ENCODE data around the gene TTC39C. TPM values are rescaled to one million over a fixed set of nuclear protein-coding genes. Genes with fewer than 3 reads are reported as not detected.
"Not testable (repeated sequence)": the region's sequence is repeated elsewhere in the genome, so short reads cannot be mapped to it uniquely, and the experiment has no call there.

TTC39C gene
- total and polyA plus RNA-seq, 3 experiments from 2014 or later: 57.4 to 80.2 (median 59.5) TPM

- peaks cover 5 to 90% (median 30%) of the 10 kb centered on the region in 3 donors for H3K36me3 Mint-ChIP-seq
Measured at GRCh38 chr18:24068945-24069693, 54.6 kb downstream of the TTC39C start.

GRCh38 chr18:24071029-24071428, 56.5 kb downstream of the TTC39C start:
- Mint-ChIP-seq H3K9me3 (no peaks in the 10 kb centered on the region), H3K27ac (no peak overlapping the region), H3K4me1 (peaks cover 37 to 76% (median 64%) of the 10 kb centered on the region in 3 donors), H3K36me3 (peaks cover 12 to 88% (median 33%) of the 10 kb centered on the region in 3 donors), H3K27me3 (no peaks in the 10 kb centered on the region), H3K4me3 (no peak overlapping the region)
- Histone ChIP-seq H3K27ac (ENCODE audit: low read depth, low read length) (no peak overlapping the region), H3K9me3 (ENCODE audit: low read length) (no peaks in the 10 kb centered on the region), H3K27me3 (ENCODE audit: insufficient read depth, low read length, poor library complexity, severe bottlenecking) (no peaks in the 10 kb centered on the region), H3K4me1 (ENCODE audit: insufficient read depth, low read length) (peaks cover 8% of the 10 kb centered on the region), H3K36me3 (ENCODE audit: insufficient read depth, low read length) (peaks cover 20% of the 10 kb centered on the region), H3K4me3 (ENCODE audit: low read length) (no peak overlapping the region)
- POLR2A ChIA-PET: no interaction called here
- CTCF ChIA-PET: interaction anchor here (1.2 kb wide), 1 partner anchor 11 kb away, joined by 3 read pairs; no protein-coding TSS in a partner anchor
- DNase-seq: no peak

More at GRCh38 chr18:24068945-24069693, 54.6 kb downstream of the TTC39C start:
- H3K27ac Mint-ChIP-seq: peak overlapping the region in 4 of 8 donors; percentile 9 to 42 (median 33)
- Histone ChIP-seq H3K36me3 (ENCODE audit: insufficient read depth, low read length) (peaks cover 17% of the 10 kb centered on the region), H3K4me1 (ENCODE audit: insufficient read depth, low read length) (no peaks in the 10 kb centered on the region), H3K9me3 (ENCODE audit: low read length) (no peaks in the 10 kb centered on the region), H3K27ac (ENCODE audit: low read depth, low read length) (no peak overlapping the region), H3K27me3 (ENCODE audit: insufficient read depth, low read length, poor library complexity, severe bottlenecking) (no peaks in the 10 kb centered on the region), H3K4me3 (ENCODE audit: low read length) (no peak overlapping the region)
- no peak for DNase-seq
- peaks cover 46 to 76% (median 65%) of the 10 kb centered on the region in 3 donors for H3K4me1 Mint-ChIP-seq
- H3K9me3 Mint-ChIP-seq: no peaks in the 10 kb centered on the region
- H3K4me3 Mint-ChIP-seq: no peak overlapping the region
- ChIA-PET POLR2A (no interaction called here), CTCF (no interaction called here)
- H3K27me3 Mint-ChIP-seq: no peaks in the 10 kb centered on the region

- H3K4me1 ChIP-seq (ENCODE audit: insufficient read depth, low read length): peaks cover 13% of the 10 kb centered on the region
Measured at GRCh38 chr18:24071779-24072178, 57.2 kb downstream of the TTC39C start.

GRCh38 chr18:24072743-24073142, 58.2 kb downstream of the TTC39C start:
- Histone ChIP-seq H3K4me3 (ENCODE audit: low read length) (no peak overlapping the region), H3K9me3 (ENCODE audit: low read length) (no peaks in the 10 kb centered on the region), H3K27me3 (ENCODE audit: insufficient read depth, low read length, poor library complexity, severe bottlenecking) (no peaks in the 10 kb centered on the region), H3K4me1 (ENCODE audit: insufficient read depth, low read length) (peaks cover 13% of the 10 kb centered on the region), H3K36me3 (ENCODE audit: insufficient read depth, low read length) (peaks cover 20% of the 10 kb centered on the region), H3K27ac (ENCODE audit: low read depth, low read length) (no peak overlapping the region)
- Mint-ChIP-seq H3K4me3 (no peak overlapping the region), H3K27me3 (no peaks in the 10 kb centered on the region), H3K4me1 (peaks cover 40 to 78% (median 68%) of the 10 kb centered on the region in 3 donors), H3K36me3 (peaks cover 12 to 87% (median 29%) of the 10 kb centered on the region in 3 donors), H3K27ac (peak overlapping the region in 5 of 8 donors; percentile 1 to 87 (median 26)), H3K9me3 (no peaks in the 10 kb centered on the region)
- ChIA-PET POLR2A (no interaction called here), CTCF (interaction anchor here (1.4 kb wide), 1 partner anchor 11 kb away, joined by 3 read pairs; no protein-coding TSS in a partner anchor)
- DNase-seq: no peak

More at GRCh38 chr18:24071779-24072178, 57.2 kb downstream of the TTC39C start:
- H3K27ac Mint-ChIP-seq: peak overlapping the region in 2 of 8 donors; percentile 6 to 21
- H3K9me3 ChIP-seq (ENCODE audit: low read length): no peaks in the 10 kb centered on the region
- H3K36me3 Mint-ChIP-seq: peaks cover 12 to 88% (median 33%) of the 10 kb centered on the region in 3 donors
- no peaks in the 10 kb centered on the region for H3K27me3 Mint-ChIP-seq
- no peaks in the 10 kb centered on the region for H3K9me3 Mint-ChIP-seq
- H3K4me1 Mint-ChIP-seq: peaks cover 38 to 77% (median 64%) of the 10 kb centered on the region in 3 donors
- ChIA-PET POLR2A (no interaction called here), CTCF (interaction anchor here (1.2 to 1.4 kb wide), 2 partner anchors 10 kb away, joined by 3 read pairs; no protein-coding TSS in a partner anchor)
- H3K4me3 Mint-ChIP-seq: no peak overlapping the region
- peaks cover 20% of the 10 kb centered on the region for H3K36me3 ChIP-seq (ENCODE audit: insufficient read depth, low read length)
- DNase-seq: no peak
- no peak overlapping the region for H3K4me3 ChIP-seq (ENCODE audit: low read length)
- no peak overlapping the region for H3K27ac ChIP-seq (ENCODE audit: low read depth, low read length)
- no peaks in the 10 kb centered on the region for H3K27me3 ChIP-seq (ENCODE audit: insufficient read depth, low read length, poor library complexity, severe bottlenecking)

- peaks cover 12 to 86% (median 26%) of the 10 kb centered on the region in 3 donors for H3K36me3 Mint-ChIP-seq
- Histone ChIP-seq H3K36me3 (ENCODE audit: insufficient read depth, low read length) (peaks cover 17% of the 10 kb centered on the region), H3K27me3 (ENCODE audit: insufficient read depth, low read length, poor library complexity, severe bottlenecking) (no peaks in the 10 kb centered on the region), H3K27ac (ENCODE audit: low read depth, low read length) (no peak overlapping the region), H3K4me1 (ENCODE audit: insufficient read depth, low read length) (peaks cover 13% of the 10 kb centered on the region), H3K4me3 (ENCODE audit: low read length) (no peak overlapping the region), H3K9me3 (ENCODE audit: low read length) (no peaks in the 10 kb centered on the region)
- H3K27ac Mint-ChIP-seq: peak overlapping the region in 2 of 8 donors; percentile 19 to 53
- H3K27me3 Mint-ChIP-seq: no peaks in the 10 kb centered on the region
- no peak for DNase-seq
- H3K9me3 Mint-ChIP-seq: no peaks in the 10 kb centered on the region
- H3K4me3 Mint-ChIP-seq: no peak overlapping the region
- H3K4me1 Mint-ChIP-seq: peaks cover 40 to 78% (median 65%) of the 10 kb centered on the region in 3 donors
- POLR2A ChIA-PET: no interaction called here
- CTCF ChIA-PET: no interaction called here
Measured at GRCh38 chr18:24073791-24074190, 59.2 kb downstream of the TTC39C start.

- not testable (repeated sequence) for H3K27me3 ChIP-seq (ENCODE audit: insufficient read depth, low read length, poor library complexity, severe bottlenecking); H3K27me3 Mint-ChIP-seq; H3K4me3 Mint-ChIP-seq; H3K9me3 Mint-ChIP-seq; H3K27ac ChIP-seq (ENCODE audit: low read depth, low read length); H3K4me3 ChIP-seq (ENCODE audit: low read length); DNase-seq; H3K9me3 ChIP-seq (ENCODE audit: low read length)
- Mint-ChIP-seq H3K4me1 (peaks cover 41 to 78% (median 65%) of the 10 kb centered on the region in 3 donors), H3K36me3 (peaks cover 12 to 84% (median 24%) of the 10 kb centered on the region in 3 donors), H3K27ac (peak overlapping the region in 2 of 8 donors; percentile 35 to 60)
- Histone ChIP-seq H3K4me1 (ENCODE audit: insufficient read depth, low read length) (peaks cover 13% of the 10 kb centered on the region), H3K36me3 (ENCODE audit: insufficient read depth, low read length) (peaks cover 14% of the 10 kb centered on the region)
- ChIA-PET POLR2A (interaction anchor here (1.3 kb wide), 1 partner anchor 19 kb away, joined by 3 read pairs; no protein-coding TSS in a partner anchor), CTCF (interaction anchor here (1.7 kb wide), 1 partner anchor 108 kb away, joined by 5 read pairs; no protein-coding TSS in a partner anchor)
Measured at GRCh38 chr18:24074757-24075156, 60.2 kb downstream of the TTC39C start.

GRCh38 chr18:24075767-24076597, 61.4 kb downstream of the TTC39C start:
- H3K4me1 ChIP-seq (ENCODE audit: insufficient read depth, low read length): peaks cover 13% of the 10 kb centered on the region
- POLR2A ChIA-PET: interaction anchor here (0.6 to 1.3 kb wide), 2 partner anchors 20 to 584 kb away, joined by 3 to 4 read pairs; no protein-coding TSS in a partner anchor
- Mint-ChIP-seq H3K27ac (peak overlapping the region; percentile 54 to 95 (median 77)), H3K36me3 (peaks cover 9 to 86% (median 20%) of the 10 kb centered on the region in 3 donors), H3K4me1 (peaks cover 51 to 83% (median 72%) of the 10 kb centered on the region in 3 donors), H3K27me3 (no peaks in the 10 kb centered on the region), H3K9me3 (no peaks in the 10 kb centered on the region), H3K4me3 (peak overlapping the region in 5 of 7 donors; percentile 30 to 70 (median 56))
- H3K27ac ChIP-seq (ENCODE audit: low read depth, low read length): no peak overlapping the region
- H3K9me3 ChIP-seq (ENCODE audit: low read length): no peaks in the 10 kb centered on the region
- H3K4me3 ChIP-seq (ENCODE audit: low read length): no peak overlapping the region
- H3K27me3 ChIP-seq (ENCODE audit: insufficient read depth, low read length, poor library complexity, severe bottlenecking): no peaks in the 10 kb centered on the region
- DNase-seq: peak in 4 of 5 donors; percentile 7 to 85 (median 14)
- CTCF ChIA-PET: interaction anchor here (0.6 to 1.7 kb wide), 3 partner anchors 10 to 109 kb away, joined by 3 to 5 read pairs (median 3); no protein-coding TSS in a partner anchor
- peaks cover 17% of the 10 kb centered on the region for H3K36me3 ChIP-seq (ENCODE audit: insufficient read depth, low read length)
